ENCODE measurements around the gene BATF. TPM values are rescaled to one million over a fixed set of nuclear protein-coding genes. Genes with fewer than 3 reads are reported as not detected.

The BATF gene
- total RNA-seq, 1 donor from 2014 or later = not detected

GRCh38 chr14:75520852-75521251 is 1.4 kb upstream of the BATF start:
- DNase-seq (ENCODE audit: low read depth) = no peak
- TF ChIP-seq CTCF (conservative IDR thresholded peaks at IDR 0.05; ENCODE audit: low read depth, low read length) = no peak
- no peak overlapping the region for H3K4me3 ChIP-seq (ENCODE audit: low read depth, low read length)

- DNase-seq (ENCODE audit: low read depth) = no peak
Measured at GRCh38 chr14:75521415-75522199, 662 bp upstream of the BATF start.

GRCh38 chr14:75522983-75523318 is 682 bp downstream of the BATF start:
- DNase-seq (ENCODE audit: low read depth) = no peak
- no peak for TF ChIP-seq CTCF (conservative IDR thresholded peaks at IDR 0.05; ENCODE audit: low read depth, low read length)
- H3K4me3 ChIP-seq (ENCODE audit: low read depth, low read length) = no peak overlapping the region

More at GRCh38 chr14:75521415-75522199, 662 bp upstream of the BATF start:
- TF ChIP-seq CTCF (conservative IDR thresholded peaks at IDR 0.05; ENCODE audit: low read depth, low read length) = no peak
- no peak overlapping the region for H3K4me3 ChIP-seq (ENCODE audit: low read depth, low read length)

GRCh38 chr14:75523771-75524171 is 1.5 kb downstream of the BATF start:
- no peak for DNase-seq (ENCODE audit: low read depth)
- H3K4me3 ChIP-seq (ENCODE audit: low read depth, low read length) = no peak overlapping the region
- TF ChIP-seq CTCF (conservative IDR thresholded peaks at IDR 0.05; ENCODE audit: low read depth, low read length) = no peak

GRCh38 chr14:75525969-75526368 is 3.7 kb downstream of the BATF start:
- DNase-seq (ENCODE audit: low read depth) = no peak
- TF ChIP-seq CTCF (conservative IDR thresholded peaks at IDR 0.05; ENCODE audit: low read depth, low read length) = no peak

GRCh38 chr14:75527449-75528163 is 5.3 kb downstream of the BATF start:
- TF ChIP-seq CTCF (conservative IDR thresholded peaks at IDR 0.05; ENCODE audit: low read depth, low read length) = no peak
- H3K4me3 ChIP-seq (ENCODE audit: low read depth, low read length) = no peak overlapping the region
- DNase-seq (ENCODE audit: low read depth) = no peak

More at GRCh38 chr14:75525969-75526368, 3.7 kb downstream of the BATF start:
- H3K4me3 ChIP-seq (ENCODE audit: low read depth, low read length) = no peak overlapping the region

All from epithelial cell of proximal tubule (primary cell).